ENCODE results near the gene C2CD3. TPM values are rescaled to one million over a fixed set of nuclear protein-coding genes. Genes with fewer than 3 reads are reported as not detected.

C2CD3 gene
- total and polyA plus RNA-seq, 9 of the 15 experiments (the other 6 are each of a cell fraction or from before 2014, with no cell fraction given), result 4.4 to 20.2 (median 15.4) TPM

DNA sequence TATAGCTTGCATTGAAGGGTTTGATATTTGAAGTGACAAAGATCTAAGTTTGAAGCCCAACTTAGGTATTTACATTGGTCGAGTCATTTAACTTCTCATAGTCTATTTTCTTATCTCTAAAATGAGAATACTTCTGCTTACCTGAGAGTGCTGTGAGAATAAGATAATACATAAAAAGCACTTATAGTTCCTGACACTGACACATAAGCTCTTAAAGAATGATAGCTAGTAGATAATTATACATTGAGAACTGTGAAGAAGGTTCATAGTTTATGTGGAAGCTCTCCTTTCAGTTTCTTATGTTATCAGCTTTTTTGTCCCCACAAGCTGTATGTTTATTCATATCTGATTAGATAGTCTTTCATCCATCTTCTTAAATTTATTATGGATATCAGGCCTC, 5.1 kb upstream of the C2CD3 start (continued):
- no peak for TF ChIP-seq RBM22 (IDR thresholded peaks at IDR 0.05; ENCODE audit: low read depth, low read length, poor library complexity, severe bottlenecking)
- TF ChIP-seq ZBTB43 (CRISPR knock-in tag; IDR thresholded peaks at IDR 0.05), result no peak
- TF ChIP-seq, protein P1, sequence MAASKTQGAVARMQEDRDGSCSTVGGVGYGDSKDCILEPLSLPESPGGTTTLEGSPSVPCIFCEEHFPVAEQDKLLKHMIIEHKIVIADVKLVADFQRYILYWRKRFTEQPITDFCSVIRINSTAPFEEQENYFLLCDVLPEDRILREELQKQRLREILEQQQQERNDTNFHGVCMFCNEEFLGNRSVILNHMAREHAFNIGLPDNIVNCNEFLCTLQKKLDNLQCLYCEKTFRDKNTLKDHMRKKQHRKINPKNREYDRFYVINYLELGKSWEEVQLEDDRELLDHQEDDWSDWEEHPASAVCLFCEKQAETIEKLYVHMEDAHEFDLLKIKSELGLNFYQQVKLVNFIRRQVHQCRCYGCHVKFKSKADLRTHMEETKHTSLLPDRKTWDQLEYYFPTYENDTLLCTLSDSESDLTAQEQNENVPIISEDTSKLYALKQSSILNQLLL (CRISPR knock-in tag; IDR thresholded peaks at IDR 0.05; ENCODE audit: borderline replicate concordance), result no peak
- no peak for TF ChIP-seq NFYB (IDR thresholded peaks at IDR 0.05; ENCODE audit: extremely low read depth, insufficient read length)
- no peak for TF ChIP-seq ZNF184 (CRISPR knock-in tag; IDR thresholded peaks at IDR 0.05)
- 0 out of 2 replicates have a peak, but pooled peaks have one; percentile 22 for TF ChIP-seq KHSRP (IDR thresholded peaks at IDR 0.05)
- TF ChIP-seq PTTG1 (tag; IDR thresholded peaks at IDR 0.05; ENCODE audit: low read depth), result no peak
- TF ChIP-seq ATF1 (CRISPR knock-in tag; IDR thresholded peaks at IDR 0.05), result no peak
- TF ChIP-seq ATF1 (tag; IDR thresholded peaks at IDR 0.05), result no peak
- TF ChIP-seq CCNT2 (IDR thresholded peaks at IDR 0.05; ENCODE audit: borderline replicate concordance, extremely low read depth, insufficient read length, low read depth, low read length), result peak; percentile 74
- peak; percentile 51; the same call in 1 of the 2 replicates for TF ChIP-seq CTBP1 (IDR thresholded peaks at IDR 0.05; ENCODE audit: borderline replicate concordance)
- TF ChIP-seq ADNP (tag; IDR thresholded peaks at IDR 0.05), result 0 out of 2 replicates have a peak, but pooled peaks have one; percentile 20
- TF ChIP-seq ZSCAN29 (IDR thresholded peaks at IDR 0.05), result no peak
- no peak for TF ChIP-seq DIDO1 (tag; IDR thresholded peaks at IDR 0.05; ENCODE audit: low read depth)
- TF ChIP-seq ZNF583 (CRISPR knock-in tag; IDR thresholded peaks at IDR 0.05), result no peak
- no peak for TF ChIP-seq ETV6 (IDR thresholded peaks at IDR 0.05; ENCODE audit: borderline replicate concordance in 1 of 2, low read depth in 2 of 2, low read length in 1 of 2)
- no peak for TF ChIP-seq ETV6 (CRISPR knock-in tag; IDR thresholded peaks at IDR 0.05; ENCODE audit: borderline replicate concordance)
